Activated naive CD4-positive, alpha-beta T cell treated with anti-CD3 and anti-CD28 coated beads for 36 hours (primary cell): ENCODE results near the gene ZNF785. TPM values are rescaled to one million over a fixed set of nuclear protein-coding genes. Genes with fewer than 3 reads are reported as not detected.

Experiments
- CTCF ChIA-PET: fragments of 350-600 bp; sonication (Branson Sonifier 250); formaldehyde crosslinking; loops from one replicate; lab custom pipeline; 2021; ENCODE audit warnings: antibody characterized with exemption; lab: Charles Lee
- DNase-seq: peaks from one replicate; pipeline ENCODE4 v3.0.0-alpha.2; 2020
- H3K27ac Mint-ChIP-seq: one replicate; pipeline ENCODE4 v1.8.0; 2021; ENCODE audit warnings: mild to moderate bottlenecking, mixed read lengths
- H3K27me3 Mint-ChIP-seq: one replicate; pipeline ENCODE4 v1.8.0; 2021; ENCODE audit warnings: low read depth, mixed read lengths
- H3K36me3 Mint-ChIP-seq: one replicate; pipeline ENCODE4 v1.8.0; 2021; ENCODE audit warnings: low read depth, mixed read lengths
- H3K4me1 Mint-ChIP-seq: one replicate; pipeline ENCODE4 v1.8.0; 2021; ENCODE audit warnings: low read depth, mixed read lengths
- H3K4me3 Mint-ChIP-seq: one replicate; pipeline ENCODE4 v1.8.0; 2021; ENCODE audit warnings: mild to moderate bottlenecking, moderate library complexity, mixed read lengths
- H3K9me3 Mint-ChIP-seq: one replicate; pipeline ENCODE4 v1.8.0; 2021; ENCODE audit warnings: mixed read lengths
- intact Hi-C: fragments of 100-400 bp; cut with micrococcal nuclease; formaldehyde crosslinking; loops from one replicate; pipeline ENCODE4 v1.15.1; 2023
- total RNA-seq, 2 experiments: library from RNA; stranded (reverse); gene quantifications; one replicate each; pipeline ENCODE4 v1.2.3, GENCODE V29; 2021

The ZNF785 gene
- total RNA-seq, 2 experiments from 2014 or later = 11.9 to 13.2 TPM

- Mint-ChIP-seq H3K36me3 (peaks cover 33% of the 10 kb centered on the region), H3K27ac (peak overlapping the region; percentile 99), H3K4me1 (peaks cover 53% of the 10 kb centered on the region), H3K4me3 (peak overlapping the region; percentile 96), H3K9me3 (no peaks in the 10 kb centered on the region), H3K27me3 (no peaks in the 10 kb centered on the region)
- intact Hi-C loops = loop anchor here (1.0 to 2.0 kb wide), 3 partner anchors 25 to 125 kb away; partner anchors contain the start of genes FBRS, ZNF764 and ZNF785
- CTCF ChIA-PET = interaction anchor here (0.6 to 3.5 kb wide), 5 partner anchors 18 to 85 kb away, joined by 3 to 26 read pairs (median 3); partner anchors contain the start of genes ZNF688 and ZNF785
- peak; percentile 56 for DNase-seq
Observed at GRCh38 chr16:30533748-30534367, 51.6 kb downstream of the ZNF785 start.

GRCh38 chr16:30533146-30533522 lies 52.4 kb downstream of the ZNF785 start:
- Mint-ChIP-seq H3K27me3 (no peaks in the 10 kb centered on the region), H3K4me3 (peak overlapping the region; percentile 72), H3K36me3 (peaks cover 30% of the 10 kb centered on the region), H3K4me1 (peaks cover 53% of the 10 kb centered on the region), H3K27ac (peak overlapping the region; percentile 76), H3K9me3 (no peaks in the 10 kb centered on the region)
- intact Hi-C loops = no loop called here
- CTCF ChIA-PET = interaction anchor here (1.4 to 3.5 kb wide), 2 partner anchors 39 to 84 kb away, joined by 9 to 26 read pairs; partner anchors contain the start of gene ZNF688
- no peak for DNase-seq

GRCh38 chr16:30532285-30533145 lies 53.0 kb downstream of the ZNF785 start:
- Mint-ChIP-seq H3K4me1 (peaks cover 52% of the 10 kb centered on the region), H3K27me3 (no peaks in the 10 kb centered on the region), H3K9me3 (no peaks in the 10 kb centered on the region), H3K27ac (no peak overlapping the region), H3K4me3 (peak overlapping the region; percentile 72), H3K36me3 (peaks cover 25% of the 10 kb centered on the region)
- DNase-seq = no peak
- intact Hi-C loops = no loop called here
- CTCF ChIA-PET = no interaction called here

Other genes with a start within 250 kb of the ZNF785 start
- 10 to 100 TPM; 39.2 to 41.4 TPM for gene CD2BP2, start 230.4 kb downstream of the ZNF785 start, total RNA-seq
- gene TBC1D10B, start 215.2 kb downstream of the ZNF785 start, total RNA-seq = 10 to 100 TPM; 36.6 to 38.4 TPM
- gene MYL11, start 210.9 kb downstream of the ZNF785 start, total RNA-seq = under 1 TPM; 0.67 to 0.86 TPM
- gene SEPTIN1, start 203.1 kb downstream of the ZNF785 start, total RNA-seq = 100 to 1,000 TPM; 133 to 134 TPM
- 1 to 10 TPM; 5.3 to 6.0 TPM for gene ZNF48, start 190.3 kb downstream of the ZNF785 start, total RNA-seq
- gene ZNF771, start 178.1 kb downstream of the ZNF785 start, total RNA-seq = 1 to 10 TPM; 3.4 to 4.7 TPM
- 10 to 100 TPM; 69.9 to 73.0 TPM for gene DCTPP1, start 155.7 kb downstream of the ZNF785 start, total RNA-seq
- 10 to 100 TPM; 37.8 to 39.2 TPM for gene SEPHS2, start 139.8 kb downstream of the ZNF785 start, total RNA-seq
- gene ITGAL, start 113.0 kb downstream of the ZNF785 start, total RNA-seq = 10 to 100 TPM; 83.8 to 89.0 TPM
- gene ZNF768, start 59.1 kb downstream of the ZNF785 start, total RNA-seq = 1 to 10 TPM; 7.8 to 8.3 TPM
- 1 to 10 TPM; 5.1 to 6.1 TPM for gene ZNF747, start 50.8 kb downstream of the ZNF785 start, total RNA-seq
- 1 to 10 TPM; 7.6 to 9.5 TPM for gene ZNF764, start 27.3 kb downstream of the ZNF785 start, total RNA-seq
- gene ZNF688, start 14.0 kb downstream of the ZNF785 start, total RNA-seq = 1 to 10 TPM; 3.7 to 3.9 TPM
- gene ZNF689, start 24.7 kb upstream of the ZNF785 start, total RNA-seq = 10 to 100 TPM; 10.7 to 11.5 TPM
- 10 to 100 TPM; 50.6 to 52.4 TPM for gene PRR14, start 65.3 kb upstream of the ZNF785 start, total RNA-seq
- 10 to 100 TPM; 83.8 to 84.8 TPM for gene FBRS, start 72.7 kb upstream of the ZNF785 start, total RNA-seq
- gene SRCAP, start 113.5 kb upstream of the ZNF785 start, total RNA-seq = 10 to 100 TPM; 52.3 to 55.2 TPM
- gene PHKG2, start 162.7 kb upstream of the ZNF785 start, total RNA-seq = 10 to 100 TPM; 23.3 to 26.4 TPM
- gene CFAP119, start 176.4 kb upstream of the ZNF785 start, total RNA-seq = 1 to 10 TPM; 2.0 to 2.3 TPM
- 10 to 100 TPM; 51.1 to 61.0 TPM for gene RNF40, start 176.6 kb upstream of the ZNF785 start, total RNA-seq
- 1 to 10 TPM; 2.1 to 2.3 TPM for gene ZNF629, start 201.5 kb upstream of the ZNF785 start, total RNA-seq